Fibroblast of skin of left biceps (primary cell): ENCODE results near the gene ZCCHC24.
"Not testable (repeated sequence)": the region's sequence is repeated elsewhere in the genome, so short reads cannot be mapped to it uniquely, and the experiment has no call there.

Source experiments
- DNase-seq, 2 experiments: peaks; one replicate each; pipeline ENCODE4 v3.0.0-alpha.2; 2013; ENCODE audit warnings: low read depth in 2 of 2

Gene ZCCHC24

GRCh38 chr10:79472951-79473350 lies 27.5 kb upstream of the ZCCHC24 start:
- DNase-seq = no peak

GRCh38 chr10:79472449-79472848 lies 27.0 kb upstream of the ZCCHC24 start:
- no peak for DNase-seq

GRCh38 chr10:79471776-79472175 lies 26.4 kb upstream of the ZCCHC24 start:
- no peak for DNase-seq

GRCh38 chr10:79470096-79470495 lies 24.7 kb upstream of the ZCCHC24 start:
- DNase-seq = no peak

- DNase-seq = no peak
Measured at GRCh38 chr10:79468841-79469585, 23.6 kb upstream of the ZCCHC24 start.

GRCh38 chr10:79468015-79468560 lies 22.7 kb upstream of the ZCCHC24 start:
- DNase-seq = no peak

- no peak for DNase-seq
Measured at GRCh38 chr10:79465341-79465740, 19.9 kb upstream of the ZCCHC24 start.

GRCh38 chr10:79463578-79464496 lies 18.4 kb upstream of the ZCCHC24 start:
- no peak for DNase-seq

GRCh38 chr10:79460687-79461086 lies 15.3 kb upstream of the ZCCHC24 start:
- DNase-seq = no peak

- no peak for DNase-seq
Measured at GRCh38 chr10:79459243-79459642, 13.8 kb upstream of the ZCCHC24 start.

- DNase-seq = no peak
Measured at GRCh38 chr10:79458483-79458882, 13.1 kb upstream of the ZCCHC24 start.

GRCh38 chr10:79457256-79457785 lies 11.9 kb upstream of the ZCCHC24 start:
- no peak for DNase-seq

GRCh38 chr10:79454259-79454658 lies 8.8 kb upstream of the ZCCHC24 start:
- no peak for DNase-seq

- DNase-seq = no peak
Measured at GRCh38 chr10:79453392-79453791, 8.0 kb upstream of the ZCCHC24 start.

- DNase-seq = no peak
Measured at GRCh38 chr10:79452174-79452611, 6.8 kb upstream of the ZCCHC24 start.

- DNase-seq = no peak
Measured at GRCh38 chr10:79451046-79451699, 5.7 kb upstream of the ZCCHC24 start.

GRCh38 chr10:79449181-79450146 lies 4.0 kb upstream of the ZCCHC24 start:
- DNase-seq = no peak

- no peak for DNase-seq
Measured at GRCh38 chr10:79448732-79449049, 3.3 kb upstream of the ZCCHC24 start.

GRCh38 chr10:79447911-79448731 lies 2.7 kb upstream of the ZCCHC24 start:
- no peak for DNase-seq

GRCh38 chr10:79447249-79447648 lies 1.8 kb upstream of the ZCCHC24 start:
- DNase-seq = not testable (repeated sequence)
